ENCODE data around the gene NRBP1. TPM values are rescaled to one million over a fixed set of nuclear protein-coding genes. Genes with fewer than 3 reads are reported as not detected.

Gene NRBP1
- total RNA-seq, 1 experiment from 2014 or later: 140 TPM

DNA sequence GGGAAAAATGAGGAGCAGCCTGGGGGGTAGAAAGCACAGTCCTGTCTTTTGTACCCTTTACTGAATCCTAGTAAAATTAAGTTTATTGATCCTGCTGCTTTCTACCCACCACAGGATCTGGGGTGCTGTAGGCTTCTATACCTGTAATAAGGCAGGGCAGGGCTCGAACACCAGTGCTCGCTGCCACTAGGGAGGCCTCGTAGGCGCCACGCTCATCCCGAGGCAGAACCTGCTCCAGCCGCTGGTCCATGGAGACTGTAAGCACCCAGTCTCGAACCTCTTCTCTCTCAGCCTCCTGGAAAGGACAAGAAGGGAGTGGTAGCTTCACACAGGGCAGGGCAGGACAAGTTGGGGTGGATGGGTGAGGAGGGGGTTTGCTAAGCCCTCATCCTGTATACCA is 16.7 kb downstream of the NRBP1 start:
- WGBS (ENCODE audit: extremely low coverage, insufficient read length, low lambda C conversion rate): no CpG with 5 or more reads among the region's 8 CpGs

More for the DNA sequence above, 16.7 kb downstream of the NRBP1 start:
- Histone ChIP-seq H3K4me1 (ENCODE audit: insufficient read depth, low read length) (no peaks in the 10 kb centered on the region), H3K79me1 (ENCODE audit: insufficient read depth, low read depth, low read length, poor library complexity, severe bottlenecking) (no peaks in the 10 kb centered on the region), H3K23ac (ENCODE audit: insufficient read length, low read depth, low read length) (no peak overlapping the region), H2AFZ (ENCODE audit: low read length) (no peak overlapping the region), H4K5ac (ENCODE audit: insufficient read length, low read depth, low read length) (no peak overlapping the region), H3K14ac (ENCODE audit: insufficient read depth, low read length) (no peak overlapping the region), H2BK20ac (ENCODE audit: low read depth, low read length, poor library complexity, severe bottlenecking) (no peak overlapping the region), H4K8ac (replicated peaks; ENCODE audit: insufficient read length, low read depth, low read length) (no peak overlapping the region), H3T11ph (ENCODE audit: low read length) (no peak overlapping the region), H3K23me2 (ENCODE audit: insufficient read length, low read depth, low read length, poor library complexity, severe bottlenecking) (peaks cover 8% of the 10 kb centered on the region), H3K79me2 (ENCODE audit: insufficient read depth, low read length) (no peaks in the 10 kb centered on the region), H4K20me1 (ENCODE audit: control insufficient read depth, insufficient read depth, insufficient read length) (no peaks in the 10 kb centered on the region), H3K9me3 (ENCODE audit: control insufficient read depth, low read depth, low read length) (no peaks in the 10 kb centered on the region), H3K4me2 (ENCODE audit: insufficient read depth, insufficient read length, low read length) (no peak overlapping the region), H2AK5ac (ENCODE audit: insufficient read length, low read length) (no peak overlapping the region), H2BK15ac (ENCODE audit: low read depth, low read length) (no peak overlapping the region), H2BK120ac (ENCODE audit: low read depth, low read length, poor library complexity, severe bottlenecking) (no peak overlapping the region), H2BK12ac (ENCODE audit: insufficient read length, low read depth, low read length) (no peak overlapping the region), H3K18ac (ENCODE audit: insufficient read length, low read depth, low read length) (no peak overlapping the region), H3K9ac (ENCODE audit: extremely low read depth, insufficient read length, low read length) (no peak overlapping the region), H3K27ac (ENCODE audit: insufficient read length, low read depth, low read length) (no peak overlapping the region), H4K91ac (ENCODE audit: insufficient read length, low read depth, low read length) (no peak overlapping the region), H3K27me3 (ENCODE audit: insufficient read depth, low read length) (no peaks in the 10 kb centered on the region), H2BK5ac (ENCODE audit: insufficient read length, low read length) (no peak overlapping the region), H3K4ac (ENCODE audit: low read depth, low read length) (no peak overlapping the region), H3K56ac (ENCODE audit: insufficient read length, low read depth, low read length) (no peak overlapping the region)
- Mint-ChIP-seq H3K9me3 (no peaks in the 10 kb centered on the region), H3K36me3 (ENCODE audit: insufficient read depth in 1 of 3, low read depth in 3 of 3) (peaks cover 25 to 74% (median 57%) of the 10 kb centered on the region in 3 experiments; a peak in 6 of 7 replicates), H3K4me3 (no peak overlapping the region), H3K4me1 (peaks cover 13 to 18% of the 10 kb centered on the region in 2 experiments), H3K27me3 (ENCODE audit: low read depth) (no peaks in the 10 kb centered on the region), H3K27ac (no peak overlapping the region)
- no peak for DNase-seq
- TF ChIP-seq, protein P1, sequence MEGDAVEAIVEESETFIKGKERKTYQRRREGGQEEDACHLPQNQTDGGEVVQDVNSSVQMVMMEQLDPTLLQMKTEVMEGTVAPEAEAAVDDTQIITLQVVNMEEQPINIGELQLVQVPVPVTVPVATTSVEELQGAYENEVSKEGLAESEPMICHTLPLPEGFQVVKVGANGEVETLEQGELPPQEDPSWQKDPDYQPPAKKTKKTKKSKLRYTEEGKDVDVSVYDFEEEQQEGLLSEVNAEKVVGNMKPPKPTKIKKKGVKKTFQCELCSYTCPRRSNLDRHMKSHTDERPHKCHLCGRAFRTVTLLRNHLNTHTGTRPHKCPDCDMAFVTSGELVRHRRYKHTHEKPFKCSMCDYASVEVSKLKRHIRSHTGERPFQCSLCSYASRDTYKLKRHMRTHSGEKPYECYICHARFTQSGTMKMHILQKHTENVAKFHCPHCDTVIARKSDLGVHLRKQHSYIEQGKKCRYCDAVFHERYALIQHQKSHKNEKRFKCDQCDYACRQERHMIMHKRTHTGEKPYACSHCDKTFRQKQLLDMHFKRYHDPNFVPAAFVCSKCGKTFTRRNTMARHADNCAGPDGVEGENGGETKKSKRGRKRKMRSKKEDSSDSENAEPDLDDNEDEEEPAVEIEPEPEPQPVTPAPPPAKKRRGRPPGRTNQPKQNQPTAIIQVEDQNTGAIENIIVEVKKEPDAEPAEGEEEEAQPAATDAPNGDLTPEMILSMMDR (conservative IDR thresholded peaks at IDR 0.05): no peak

Data from H9 (cell line).